Mesenchymal stem cell (in vitro differentiated cells and primary cell): ENCODE results near the gene TNPO1.

Source experiments
- DNase-seq: peaks from one replicate; pipeline ENCODE4 v3.0.0-alpha.2; 2013
- H2AFZ ChIP-seq: one replicate; pipeline ENCODE4 v1.6.1; 2013; ENCODE audit warnings: low read depth, mild to moderate bottlenecking, control low read depth, inconsistent platforms, low read length, moderate library complexity
- H2AK5ac ChIP-seq: 2 replicates; pipeline ENCODE4 v1.6.1; 2013; ENCODE audit warnings: low read length, moderate library complexity, mild to moderate bottlenecking, inconsistent platforms; ENCODE audit not compliant: severe bottlenecking
- H2BK120ac ChIP-seq: one replicate; pipeline ENCODE4 v1.6.1; 2013; ENCODE audit warnings: low read depth, mild to moderate bottlenecking, inconsistent platforms, low read length, moderate library complexity
- H2BK12ac ChIP-seq, 2 experiments: one replicate each; pipeline ENCODE4 v1.6.1; 2013; ENCODE audit warnings: inconsistent platforms in 2 of 2, low read length in 2 of 2, mild to moderate bottlenecking in 2 of 2, moderate library complexity in 2 of 2, control low read depth in 1 of 2
- H2BK15ac ChIP-seq: one replicate; pipeline ENCODE4 v1.6.1; 2013; ENCODE audit warnings: mild to moderate bottlenecking, low read depth, inconsistent platforms; ENCODE audit not compliant: poor library complexity, severe bottlenecking
- H2BK5ac ChIP-seq: 2 replicates; pipeline ENCODE4 v1.6.1; 2013; ENCODE audit warnings: low read depth, mild to moderate bottlenecking, low read length, control low read depth, inconsistent platforms; ENCODE audit not compliant: poor library complexity, severe bottlenecking
- H3K14ac ChIP-seq, 2 experiments: one replicate each; pipeline ENCODE4 v1.6.1; 2013; ENCODE audit warnings: inconsistent platforms in 2 of 2, low read length in 2 of 2, control low read depth in 1 of 2, mild to moderate bottlenecking in 1 of 2, moderate library complexity in 1 of 2
- H3K18ac ChIP-seq, 2 experiments: one replicate each; pipeline ENCODE4 v1.6.1; 2013; ENCODE audit warnings: inconsistent platforms in 2 of 2, low read length in 2 of 2, control low read depth in 1 of 2, low read depth in 1 of 2, mild to moderate bottlenecking in 1 of 2
- H3K23ac ChIP-seq, 2 experiments: one replicate each; pipeline ENCODE4 v1.6.1; 2013; ENCODE audit warnings: inconsistent platforms in 2 of 2, low read length in 2 of 2, mild to moderate bottlenecking in 2 of 2, moderate library complexity in 2 of 2, control low read depth in 1 of 2
- H3K27ac ChIP-seq: 2 replicates; pipeline ENCODE4 v1.5.1; 2013; ENCODE audit warnings: mild to moderate bottlenecking, moderate library complexity, low read length, control low read depth, inconsistent platforms; ENCODE audit not compliant: poor library complexity, severe bottlenecking
- H3K27me3 ChIP-seq, 2 experiments: 2 replicates each; pipeline versions ENCODE4 v1.6.1 to v1.7.0; 2013; ENCODE audit warnings: low read length in 2 of 2, mild to moderate bottlenecking in 2 of 2, moderate library complexity in 2 of 2, control low read depth in 1 of 2, inconsistent platforms in 1 of 2; ENCODE audit not compliant: control insufficient read depth in 1 of 2, insufficient read depth in 1 of 2
- H3K36me3 ChIP-seq, 2 experiments: 2 replicates each; pipeline versions ENCODE4 v1.6.1 to v1.7.0; 2013; ENCODE audit warnings: low read length in 2 of 2, control low read depth in 1 of 2, inconsistent platforms in 1 of 2, low read depth in 1 of 2, mild to moderate bottlenecking in 1 of 2; ENCODE audit not compliant: insufficient read depth in 2 of 2, control insufficient read depth in 1 of 2
- H3K4ac ChIP-seq, 2 experiments: one replicate each; pipeline ENCODE4 v1.6.1; 2013; ENCODE audit warnings: inconsistent platforms in 2 of 2, low read length in 2 of 2, mild to moderate bottlenecking in 2 of 2, moderate library complexity in 2 of 2, control low read depth in 1 of 2, low read depth in 1 of 2
- H3K4me1 ChIP-seq: 2 replicates; pipeline ENCODE4 v1.6.1; 2013; ENCODE audit warnings: low read depth, low read length, control low read depth; ENCODE audit not compliant: control insufficient read depth, insufficient read depth
- H3K4me2 ChIP-seq: 2 replicates; pipeline ENCODE4 v1.6.1; 2013; ENCODE audit warnings: low read length, mild to moderate bottlenecking, inconsistent platforms; ENCODE audit not compliant: poor library complexity, severe bottlenecking
- H3K4me3 ChIP-seq, 2 experiments: 2 replicates each; pipeline versions ENCODE4 v1.5.1 to v1.7.0; 2013; ENCODE audit warnings: low read length in 2 of 2, mild to moderate bottlenecking in 2 of 2, control low read depth in 1 of 2, low read depth in 1 of 2; ENCODE audit not compliant: insufficient read depth in 1 of 2
- H3K79me1 ChIP-seq: replicated peaks from 2 replicates; pipeline ENCODE4 v1.6.1; 2013; ENCODE audit warnings: mild to moderate bottlenecking, control low read depth, low read length, inconsistent platforms; ENCODE audit not compliant: poor library complexity, severe bottlenecking
- H3K9ac ChIP-seq: 2 replicates; pipeline ENCODE4 v1.7.0; 2013; ENCODE audit warnings: mild to moderate bottlenecking, low read length, moderate library complexity
- H3K9me3 ChIP-seq: 2 replicates; pipeline ENCODE4 v1.7.0; 2013; ENCODE audit warnings: mild to moderate bottlenecking, low read length; ENCODE audit not compliant: control insufficient read depth
- H4K8ac ChIP-seq: one replicate; pipeline ENCODE4 v1.6.1; 2013; ENCODE audit warnings: inconsistent platforms, mild to moderate bottlenecking, low read length, moderate library complexity
- H4K91ac ChIP-seq: one replicate; pipeline ENCODE4 v1.6.1; 2013; ENCODE audit warnings: mild to moderate bottlenecking, low read length, inconsistent platforms
- WGBS: methylation state at CpG from one replicate; pipeline ENCODE4 v1.1.7; 2013; ENCODE audit warnings: mixed read lengths; 5-methylcytosine and 5-hydroxymethylcytosine counted together

Gene TNPO1

GRCh38 chr5:72954389-72954788, 137.9 kb downstream of the TNPO1 start:
- Histone ChIP-seq H4K8ac (no peak overlapping the region), H3K9me3 (no peaks in the 10 kb centered on the region), H2BK12ac (no peak overlapping the region), H3K4me2 (no peak overlapping the region), H2BK120ac (no peak overlapping the region), H3K27me3 (no peaks in the 10 kb centered on the region), H3K4ac (no peak overlapping the region), H3K4me3 (peak overlapping the region in 1 of 2 experiments; percentile 92), H3K79me1 (peaks cover 2% of the 10 kb centered on the region), H3K36me3 (no peaks in the 10 kb centered on the region), H3K27ac (peak overlapping the region; percentile 63), H3K9ac (peak overlapping the region; percentile 97), H2AFZ (no peak overlapping the region), H3K4me1 (peaks cover 12% of the 10 kb centered on the region), H3K23ac (no peak overlapping the region), H3K14ac (no peak overlapping the region), H2AK5ac (peak overlapping the region; percentile 77), H3K18ac (no peak overlapping the region), H2BK15ac (no peak overlapping the region), H2BK5ac (no peak overlapping the region), H4K91ac (no peak overlapping the region)
- DNase-seq: no peak
- WGBS: 84% methylated on average over 6 of the region's 7 CpGs

- H3K9ac ChIP-seq: peak overlapping the region; percentile 97
- whole genome bisulfite sequencing: 4% methylated on average over 33 of the region's 33 CpGs
- peak overlapping the region in 1 of 2 experiments; percentile 99 for H3K14ac ChIP-seq
- peak overlapping the region; percentile 76 for H4K91ac ChIP-seq
- peak overlapping the region; percentile 4 for H2BK120ac ChIP-seq
- peak overlapping the region; percentile 61 for H2BK15ac ChIP-seq
- peak overlapping the region; percentile 83 to 94 for H3K4ac ChIP-seq
- peak overlapping the region; percentile 78 to 97 for H3K18ac ChIP-seq
- peak overlapping the region; percentile 79 for H2AFZ ChIP-seq
- H3K27ac ChIP-seq: peak overlapping the region; percentile 91
- H3K4me1 ChIP-seq: peaks cover 12% of the 10 kb centered on the region
- H3K23ac ChIP-seq: peak overlapping the region in 1 of 2 experiments; percentile 89
- peak overlapping the region; percentile 96 for H4K8ac ChIP-seq
- peak overlapping the region in 1 of 2 experiments; percentile 95 for H2BK12ac ChIP-seq
- peaks cover 3 to 5% of the 10 kb centered on the region in 2 experiments for H3K36me3 ChIP-seq
- peak overlapping the region; percentile 51 to 92 for H3K4me3 ChIP-seq
- H3K9me3 ChIP-seq: no peaks in the 10 kb centered on the region
- H3K27me3 ChIP-seq: no peaks in the 10 kb centered on the region
- no peak for DNase-seq
- H3K79me1 ChIP-seq: peaks cover 2% of the 10 kb centered on the region
- peak overlapping the region; percentile 21 for H2AK5ac ChIP-seq
- peak overlapping the region; percentile 60 for H3K4me2 ChIP-seq
- peak overlapping the region; percentile 75 for H2BK5ac ChIP-seq
Observed at GRCh38 chr5:72955143-72955767, 138.8 kb downstream of the TNPO1 start.

- Histone ChIP-seq H3K18ac (peak within 1 kb of the TSS; percentile 92 to 97), H3K27ac (peak within 1 kb of the TSS; percentile 96), H3K4me3 (peak within 1 kb of the TSS; percentile 92 to 94), H2AK5ac (peak within 1 kb of the TSS; percentile 21), H2BK15ac (peak within 1 kb of the TSS; percentile 73), H3K79me1 (peaks cover 2% of the 10 kb centered on the region), H2BK120ac (peak within 1 kb of the TSS; percentile 92), H3K9me3 (no peaks in the 10 kb centered on the region), H3K27me3 (no peaks in the 10 kb centered on the region), H3K14ac (peak within 1 kb of the TSS in 1 of 2 experiments; percentile 99), H3K9ac (peak within 1 kb of the TSS; percentile 97), H3K36me3 (peaks cover 3 to 5% of the 10 kb centered on the region in 2 experiments), H3K4me1 (peaks cover 12% of the 10 kb centered on the region), H3K4me2 (peak within 1 kb of the TSS; percentile 63), H2AFZ (peak within 1 kb of the TSS; percentile 92), H4K91ac (peak within 1 kb of the TSS; percentile 87), H2BK12ac (peak within 1 kb of the TSS in 1 of 2 experiments; percentile 95), H3K4ac (peak within 1 kb of the TSS; percentile 83 to 94), H2BK5ac (peak within 1 kb of the TSS; percentile 93), H3K23ac (peak within 1 kb of the TSS in 1 of 2 experiments; percentile 89), H4K8ac (peak within 1 kb of the TSS; percentile 96)
- WGBS: under 1% methylated on average over 47 of the region's 64 CpGs
- peak; percentile 96 for DNase-seq
Observed at GRCh38 chr5:72955768-72956323, 139.4 kb downstream of the TNPO1 start, which contains the start of gene FCHO2. Gene FCHO2 (plus strand): TSS chr5:72956041. CDS start chr5:72956097, 56 bp downstream.
